ENCODE results near the gene ZNF518B. TPM values are rescaled to one million over a fixed set of nuclear protein-coding genes. Genes with fewer than 3 reads are reported as not detected.

The ZNF518B gene
- total RNA-seq, 2 donors from 2014 or later: 36.0 to 39.1 TPM

DNA sequence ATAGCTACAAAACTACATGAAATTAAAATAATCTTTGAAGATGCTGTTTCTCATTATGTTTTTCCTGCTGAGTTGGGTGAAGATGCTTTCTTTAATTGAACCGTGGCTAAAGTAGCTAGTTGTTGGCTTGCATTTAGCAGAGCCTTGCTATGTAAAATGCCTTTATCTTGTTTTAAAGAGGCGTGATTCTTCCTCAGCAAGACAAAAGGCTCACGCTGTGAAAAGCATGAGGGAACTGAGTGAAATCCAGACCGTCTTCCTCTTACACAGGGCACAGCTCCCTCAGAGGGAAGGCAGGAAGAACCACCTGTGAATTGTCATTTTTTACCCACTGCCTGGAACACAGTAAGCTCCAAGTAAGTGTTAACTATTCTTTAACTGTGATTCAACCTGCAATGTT is 39.0 kb upstream of the ZNF518B start:
- H3K9me3 ChIP-seq: no peaks in the 10 kb centered on the region
- no peaks in the 10 kb centered on the region for H3K27me3 ChIP-seq
- DNase-seq (ENCODE audit: low spot score): no peak
- no peaks in the 10 kb centered on the region for H3K36me3 ChIP-seq
- TF ChIP-seq, protein P1, sequence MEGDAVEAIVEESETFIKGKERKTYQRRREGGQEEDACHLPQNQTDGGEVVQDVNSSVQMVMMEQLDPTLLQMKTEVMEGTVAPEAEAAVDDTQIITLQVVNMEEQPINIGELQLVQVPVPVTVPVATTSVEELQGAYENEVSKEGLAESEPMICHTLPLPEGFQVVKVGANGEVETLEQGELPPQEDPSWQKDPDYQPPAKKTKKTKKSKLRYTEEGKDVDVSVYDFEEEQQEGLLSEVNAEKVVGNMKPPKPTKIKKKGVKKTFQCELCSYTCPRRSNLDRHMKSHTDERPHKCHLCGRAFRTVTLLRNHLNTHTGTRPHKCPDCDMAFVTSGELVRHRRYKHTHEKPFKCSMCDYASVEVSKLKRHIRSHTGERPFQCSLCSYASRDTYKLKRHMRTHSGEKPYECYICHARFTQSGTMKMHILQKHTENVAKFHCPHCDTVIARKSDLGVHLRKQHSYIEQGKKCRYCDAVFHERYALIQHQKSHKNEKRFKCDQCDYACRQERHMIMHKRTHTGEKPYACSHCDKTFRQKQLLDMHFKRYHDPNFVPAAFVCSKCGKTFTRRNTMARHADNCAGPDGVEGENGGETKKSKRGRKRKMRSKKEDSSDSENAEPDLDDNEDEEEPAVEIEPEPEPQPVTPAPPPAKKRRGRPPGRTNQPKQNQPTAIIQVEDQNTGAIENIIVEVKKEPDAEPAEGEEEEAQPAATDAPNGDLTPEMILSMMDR (IDR thresholded peaks at IDR 0.05): no peak
- H3K4me1 ChIP-seq: no peaks in the 10 kb centered on the region
- no peak overlapping the region for H3K27ac ChIP-seq
- no peak overlapping the region for H3K4me3 ChIP-seq

DNA sequence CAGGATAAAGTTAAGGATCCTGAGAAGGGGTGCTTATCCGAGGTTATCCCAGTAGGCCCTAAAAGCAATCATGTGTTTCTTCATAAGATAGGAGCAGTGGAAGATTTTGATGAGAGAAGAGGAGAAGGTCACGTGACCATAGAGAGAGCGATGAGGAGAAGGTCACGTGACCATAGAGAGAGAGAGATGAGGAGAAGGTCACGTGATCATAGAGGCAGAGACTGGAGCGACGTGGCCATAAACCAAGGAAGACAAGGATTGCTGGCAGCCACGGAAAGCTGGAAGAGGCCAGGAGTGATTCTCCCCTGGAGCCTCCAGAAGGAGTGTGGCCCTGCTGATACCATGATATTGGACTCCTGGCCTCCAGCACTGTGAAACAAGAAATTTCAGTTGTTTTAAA is 38.4 kb upstream of the ZNF518B start:
- Histone ChIP-seq H3K36me3 (no peaks in the 10 kb centered on the region), H3K27me3 (no peaks in the 10 kb centered on the region), H3K9me3 (no peaks in the 10 kb centered on the region), H3K4me3 (no peak overlapping the region), H3K4me1 (no peaks in the 10 kb centered on the region), H3K27ac (no peak overlapping the region)
- TF ChIP-seq, protein P1 (IDR thresholded peaks at IDR 0.05): no peak
- DNase-seq (ENCODE audit: low spot score): no peak

DNA sequence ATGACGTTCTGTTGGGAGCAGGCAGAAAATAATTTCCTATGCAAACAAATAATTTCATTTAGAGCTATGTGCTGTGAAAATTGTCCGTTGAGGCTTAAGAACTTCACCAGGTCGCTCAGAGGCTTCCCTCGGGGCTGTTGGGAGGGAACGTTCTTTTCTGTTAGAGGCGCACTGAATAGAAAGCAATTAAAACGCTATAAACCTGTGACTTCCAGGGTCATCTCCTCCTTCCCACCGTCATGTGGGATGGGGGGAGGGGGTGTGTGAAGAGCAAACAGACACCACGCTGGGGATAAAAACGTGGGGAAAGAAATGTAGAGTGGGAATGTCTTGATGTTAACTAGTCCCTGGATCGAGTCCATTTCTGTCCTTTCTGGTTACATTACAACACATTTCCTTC is 35.2 kb upstream of the ZNF518B start:
- H3K4me3 ChIP-seq: no peak overlapping the region
- H3K9me3 ChIP-seq: no peaks in the 10 kb centered on the region
- H3K36me3 ChIP-seq: no peaks in the 10 kb centered on the region
- H3K27ac ChIP-seq: no peak overlapping the region
- no peaks in the 10 kb centered on the region for H3K27me3 ChIP-seq
- DNase-seq (ENCODE audit: low spot score): no peak
- no peaks in the 10 kb centered on the region for H3K4me1 ChIP-seq
- TF ChIP-seq, protein P1 (IDR thresholded peaks at IDR 0.05): no peak

DNA sequence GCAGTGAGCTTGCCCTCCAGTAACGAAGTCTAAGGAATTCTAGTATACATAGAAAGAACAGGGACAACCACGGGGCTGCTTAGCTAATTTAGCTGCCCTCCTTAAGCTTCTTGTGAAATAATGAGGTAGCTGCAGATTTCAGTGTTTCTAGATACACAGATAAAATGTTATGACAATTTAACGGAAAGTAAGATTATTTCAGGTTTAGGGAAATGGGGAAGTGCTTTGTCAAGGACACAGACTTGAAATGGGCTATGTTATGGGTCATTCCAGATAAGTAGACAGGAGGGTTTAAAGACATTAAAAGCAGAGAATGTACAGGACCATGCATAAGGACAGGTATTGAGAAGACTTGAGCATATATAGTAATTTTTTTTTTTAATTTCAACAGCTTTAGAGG is 34.2 kb upstream of the ZNF518B start:
- Histone ChIP-seq H3K9me3 (no peaks in the 10 kb centered on the region), H3K27me3 (no peaks in the 10 kb centered on the region), H3K27ac (no peak overlapping the region), H3K4me3 (no peak overlapping the region), H3K36me3 (no peaks in the 10 kb centered on the region), H3K4me1 (no peaks in the 10 kb centered on the region)
- TF ChIP-seq, protein P1 (IDR thresholded peaks at IDR 0.05): no peak
- DNase-seq (ENCODE audit: low spot score): no peak

DNA sequence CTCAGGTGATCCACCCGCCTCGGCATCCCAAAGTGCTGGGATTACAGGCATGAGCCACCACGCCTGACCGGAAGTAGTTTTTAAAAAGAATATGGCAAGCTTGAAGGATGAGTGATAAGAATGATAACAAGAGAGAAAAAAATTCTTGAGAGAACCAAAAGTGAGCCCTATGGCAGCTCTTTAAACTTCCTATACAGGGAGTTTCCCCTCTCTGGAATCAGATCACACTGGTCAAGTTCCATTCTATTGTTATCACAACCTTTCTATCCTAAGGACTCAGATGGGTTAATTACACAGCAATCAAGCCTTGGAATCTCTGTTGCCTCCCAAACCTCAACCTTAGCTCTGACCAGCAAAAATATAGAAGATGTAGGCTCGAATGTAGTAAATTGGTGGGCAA is 33.8 kb upstream of the ZNF518B start:
- TF ChIP-seq, protein P1 (IDR thresholded peaks at IDR 0.05): no peak
- no peak overlapping the region for H3K27ac ChIP-seq

DNA sequence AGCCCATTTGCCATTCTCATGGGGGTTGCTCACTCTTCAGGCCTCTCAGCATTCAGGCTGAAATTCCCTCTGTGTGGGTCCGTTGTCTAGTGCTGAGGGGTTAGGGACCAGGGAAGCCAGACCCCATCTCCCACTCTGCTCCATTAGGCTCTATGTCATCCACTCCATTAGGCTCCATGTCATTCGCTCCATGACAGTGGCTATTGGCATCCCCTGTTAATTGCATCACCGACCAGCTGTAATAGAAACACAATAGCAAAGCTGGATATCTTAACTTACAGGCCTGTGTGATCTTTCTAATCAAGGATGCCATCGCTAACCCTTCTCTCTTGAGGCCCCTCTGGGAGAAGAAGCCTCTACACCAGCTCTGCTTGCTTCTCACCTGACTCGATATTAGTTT is 25.7 kb upstream of the ZNF518B start:
- Histone ChIP-seq H3K4me1 (no peaks in the 10 kb centered on the region), H3K36me3 (no peaks in the 10 kb centered on the region), H3K4me3 (no peak overlapping the region), H3K9me3 (no peaks in the 10 kb centered on the region), H3K27me3 (no peaks in the 10 kb centered on the region), H3K27ac (no peak overlapping the region)
- TF ChIP-seq, protein P1 (IDR thresholded peaks at IDR 0.05): no peak
- peak; percentile 11 for DNase-seq (ENCODE audit: low spot score)

More for the DNA sequence above, 33.8 kb upstream of the ZNF518B start:
- DNase-seq (ENCODE audit: low spot score): no peak
- Histone ChIP-seq H3K9me3 (no peaks in the 10 kb centered on the region), H3K4me1 (no peaks in the 10 kb centered on the region), H3K27me3 (no peaks in the 10 kb centered on the region), H3K4me3 (no peak overlapping the region), H3K36me3 (no peaks in the 10 kb centered on the region)

Measured in right atrium auricular region (tissue), 2 donors.